MCF 10A (cell line): Measurements from ENCODE around the gene ACTR5. TPM values are rescaled to one million over a fixed set of nuclear protein-coding genes. Genes with fewer than 3 reads are reported as not detected.

Experiments
- BruUV-seq: library from RNA; stranded (reverse); fragments of 400-500 nt; replicated peaks from 2 replicates; lab custom pipeline; 2021; lab: Mats Ljungman, UMichigan
- CTCF ChIA-PET: fragments of 300-600 bp; sonication (Branson Sonifier 250); formaldehyde crosslinking; extraction: SDS; loops from one replicate; lab custom pipeline; 2021; ENCODE audit warnings: antibody characterized with exemption, inconsistent platforms; lab: Yijun Ruan, JAX
- POLR2A ChIA-PET: fragments of 300-600, 350-650 bp; sonication (Branson Sonifier 250); formaldehyde crosslinking; extraction: SDS; loops from one replicate; lab custom pipeline; 2020; ENCODE audit warnings: antibody characterized with exemption, inconsistent platforms; lab: Yijun Ruan, JAX
- DNase-seq: peaks from one replicate; pipeline ENCODE4 v3.0.0-alpha.2; 2018; ENCODE audit not compliant: unreplicated experiment
- H3K27ac Mint-ChIP-seq: one replicate; pipeline ENCODE4 v1.8.0; 2022; ENCODE audit warnings: mild to moderate bottlenecking, low read depth, mixed read lengths; ENCODE audit not compliant: unreplicated experiment
- H3K27me3 Mint-ChIP-seq: one replicate; pipeline ENCODE4 v1.8.0; 2022; ENCODE audit warnings: mixed read lengths; ENCODE audit not compliant: insufficient read depth, unreplicated experiment
- H3K36me3 Mint-ChIP-seq: one replicate; pipeline ENCODE4 v1.8.0; 2022; ENCODE audit warnings: mild to moderate bottlenecking, moderate library complexity, mixed read lengths; ENCODE audit not compliant: insufficient read depth, unreplicated experiment
- H3K4me1 Mint-ChIP-seq: one replicate; pipeline ENCODE4 v1.8.0; 2022; ENCODE audit warnings: mixed read lengths; ENCODE audit not compliant: insufficient read depth, unreplicated experiment
- H3K4me3 Mint-ChIP-seq: one replicate; pipeline ENCODE4 v1.8.0; 2022; ENCODE audit warnings: mild to moderate bottlenecking, moderate library complexity, mixed read lengths; ENCODE audit not compliant: unreplicated experiment
- H3K9me3 Mint-ChIP-seq: one replicate; pipeline ENCODE4 v1.8.0; 2022; ENCODE audit warnings: mixed read lengths; ENCODE audit not compliant: unreplicated experiment
- intact Hi-C: fragments of 100-400 bp; cut with micrococcal nuclease; formaldehyde crosslinking; loops from 2 replicates; pipeline ENCODE4 v1.14.1; 2022
- total RNA-seq: library from RNA; stranded (reverse); gene quantifications from 2 replicates; pipeline ENCODE4 v1.2.3, GENCODE V29; 2022
- TF ChIP-seq, protein P1 (sequence below): fragments of 200-600 bp; IDR thresholded peaks from one replicate; pipeline ENCODE4 v1.8.0; 2022; ENCODE audit warnings: antibody characterized with exemption, mild to moderate bottlenecking; ENCODE audit not compliant: unreplicated experiment

Gene ACTR5
- total RNA-seq, 1 experiment from 2014 or later = 6.0 TPM

DNA sequence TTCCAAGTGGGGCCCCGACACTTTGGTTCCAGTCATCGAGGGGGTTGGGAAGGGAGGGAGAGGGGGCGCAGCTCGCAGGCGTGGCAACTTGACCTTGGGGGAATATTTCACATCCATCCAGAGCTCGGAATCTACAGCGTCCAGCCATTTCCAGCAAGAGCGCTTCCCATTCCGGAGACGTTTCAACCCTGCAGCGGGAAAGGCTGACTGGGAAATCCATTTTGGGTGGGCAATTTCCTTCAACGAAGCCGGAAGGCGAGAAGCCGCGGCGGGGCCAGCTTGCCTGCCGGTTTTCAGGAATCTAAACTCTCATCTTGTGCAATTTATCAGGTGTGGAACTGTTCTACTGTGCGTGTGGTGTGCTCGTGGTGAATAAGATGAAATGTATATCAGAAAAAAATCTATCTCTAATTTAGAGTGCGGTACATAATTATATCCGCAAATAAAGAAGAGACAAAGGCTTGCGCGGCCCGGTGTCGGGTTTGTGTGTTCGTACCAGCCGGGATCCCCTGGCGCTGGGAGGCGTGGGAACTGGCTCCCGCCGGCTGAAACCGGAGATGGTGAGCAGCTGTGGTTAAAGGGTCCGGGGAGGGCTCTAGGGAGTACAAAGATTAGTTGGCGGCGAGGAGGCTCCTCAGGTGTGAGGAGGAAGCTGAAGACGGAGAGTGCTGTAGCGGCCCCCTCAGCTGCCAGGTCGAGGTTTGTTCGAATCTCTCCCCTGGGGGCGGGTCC is 19.2 kb upstream of the ACTR5 start:
- no peak for DNase-seq
- TF ChIP-seq, protein P1, sequence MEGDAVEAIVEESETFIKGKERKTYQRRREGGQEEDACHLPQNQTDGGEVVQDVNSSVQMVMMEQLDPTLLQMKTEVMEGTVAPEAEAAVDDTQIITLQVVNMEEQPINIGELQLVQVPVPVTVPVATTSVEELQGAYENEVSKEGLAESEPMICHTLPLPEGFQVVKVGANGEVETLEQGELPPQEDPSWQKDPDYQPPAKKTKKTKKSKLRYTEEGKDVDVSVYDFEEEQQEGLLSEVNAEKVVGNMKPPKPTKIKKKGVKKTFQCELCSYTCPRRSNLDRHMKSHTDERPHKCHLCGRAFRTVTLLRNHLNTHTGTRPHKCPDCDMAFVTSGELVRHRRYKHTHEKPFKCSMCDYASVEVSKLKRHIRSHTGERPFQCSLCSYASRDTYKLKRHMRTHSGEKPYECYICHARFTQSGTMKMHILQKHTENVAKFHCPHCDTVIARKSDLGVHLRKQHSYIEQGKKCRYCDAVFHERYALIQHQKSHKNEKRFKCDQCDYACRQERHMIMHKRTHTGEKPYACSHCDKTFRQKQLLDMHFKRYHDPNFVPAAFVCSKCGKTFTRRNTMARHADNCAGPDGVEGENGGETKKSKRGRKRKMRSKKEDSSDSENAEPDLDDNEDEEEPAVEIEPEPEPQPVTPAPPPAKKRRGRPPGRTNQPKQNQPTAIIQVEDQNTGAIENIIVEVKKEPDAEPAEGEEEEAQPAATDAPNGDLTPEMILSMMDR = no peak
- ChIA-PET POLR2A (interaction anchor here (1.0 kb wide), 1 partner anchor 10 kb away, joined by 3 read pairs; no protein-coding TSS in a partner anchor), CTCF (interaction anchor here (0.7 to 6.0 kb wide), 10 partner anchors 10 to 1247 kb away, joined by 3 to 71 read pairs (median 3); partner anchors contain the start of gene ACTR5)
- Mint-ChIP-seq H3K27me3 (peaks cover 93% of the 10 kb centered on the region), H3K4me1 (peaks cover 6% of the 10 kb centered on the region), H3K27ac (no peak overlapping the region), H3K9me3 (no peaks in the 10 kb centered on the region), H3K4me3 (no peak overlapping the region), H3K36me3 (no peaks in the 10 kb centered on the region)
- intact Hi-C loops = no loop called here
- BruUV-seq = no TSS peak

DNA sequence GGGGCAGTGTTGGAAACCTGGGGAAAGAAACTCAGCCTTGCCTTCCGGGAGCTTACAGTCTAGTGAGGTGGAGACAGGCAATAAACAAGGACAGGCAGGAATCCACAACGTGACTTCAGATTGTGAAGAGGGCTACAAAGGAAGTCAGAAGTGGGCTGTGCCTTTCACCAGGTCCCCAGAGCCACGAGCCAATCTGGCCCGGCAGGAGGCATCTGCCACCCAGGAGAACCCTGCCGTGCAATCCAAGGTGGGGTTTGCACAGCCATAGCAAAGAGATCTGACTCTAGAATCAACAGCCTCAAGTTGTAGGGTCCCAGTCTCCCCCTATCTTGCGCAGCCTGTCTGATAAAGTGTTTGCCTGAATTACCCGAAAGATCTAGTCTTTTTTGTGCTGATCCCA is 18.5 kb upstream of the ACTR5 start:
- TF ChIP-seq, protein P1 = no peak

DNA sequence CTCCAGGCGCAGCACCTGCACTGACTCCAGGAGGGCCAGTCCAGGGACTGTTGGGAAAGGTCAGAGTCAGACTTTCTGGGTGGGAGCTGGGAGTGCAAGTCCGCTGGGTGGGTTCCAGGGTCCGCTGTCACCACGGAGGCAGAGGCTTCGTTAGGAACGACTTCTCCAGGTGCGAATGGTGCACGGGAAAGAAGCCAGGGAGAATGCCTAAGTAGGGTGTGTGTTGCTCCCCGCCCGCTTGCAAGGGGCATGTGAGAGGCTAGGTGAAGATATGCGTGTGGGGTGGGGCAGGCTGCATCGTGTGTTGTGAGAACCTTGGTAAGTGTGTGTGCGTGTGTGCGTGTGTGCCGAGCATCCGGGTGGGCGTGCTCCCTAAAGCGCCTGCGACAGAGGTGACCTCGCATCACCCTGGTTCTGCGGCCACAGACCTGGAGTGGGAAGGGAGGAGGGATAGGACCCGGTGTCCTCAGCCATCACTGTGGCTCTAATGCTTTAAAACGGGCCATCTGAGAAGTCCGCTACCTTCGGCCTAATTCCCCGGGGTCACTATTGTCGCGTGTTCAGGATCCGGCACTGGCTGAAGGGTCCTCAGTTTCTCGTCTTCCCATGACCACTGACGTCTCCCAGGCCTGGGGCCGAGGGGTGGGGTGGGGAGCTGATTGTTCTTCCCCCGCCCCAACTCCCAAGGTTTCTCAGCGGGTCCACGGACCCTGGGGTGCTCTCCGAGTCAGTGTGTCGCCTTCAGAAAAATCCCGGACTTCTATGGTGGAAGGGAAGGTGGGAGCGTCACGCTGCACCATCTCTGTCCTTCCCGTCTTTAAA is 17.9 kb upstream of the ACTR5 start:
- intact Hi-C loops = no loop called here
- Mint-ChIP-seq H3K4me1 (peaks cover 6% of the 10 kb centered on the region), H3K27ac (no peak overlapping the region), H3K27me3 (peaks cover 93% of the 10 kb centered on the region), H3K9me3 (no peaks in the 10 kb centered on the region), H3K36me3 (no peaks in the 10 kb centered on the region), H3K4me3 (peak overlapping the region; percentile 52)
- TF ChIP-seq, protein P1 = no peak
- no TSS peak for BruUV-seq
- POLR2A ChIA-PET = interaction anchor here (0.7 kb wide), 1 partner anchor 80 kb away, joined by 3 read pairs; no protein-coding TSS in a partner anchor
- no peak for DNase-seq
- CTCF ChIA-PET = interaction anchor here (0.5 to 6.0 kb wide), 23 partner anchors 9 to 1169 kb away, joined by 3 to 71 read pairs (median 4); partner anchors contain the start of gene ACTR5

More for the DNA sequence above, 18.5 kb upstream of the ACTR5 start:
- Mint-ChIP-seq H3K4me3 (no peak overlapping the region), H3K4me1 (peaks cover 6% of the 10 kb centered on the region), H3K27ac (no peak overlapping the region), H3K9me3 (no peaks in the 10 kb centered on the region), H3K36me3 (no peaks in the 10 kb centered on the region), H3K27me3 (peaks cover 93% of the 10 kb centered on the region)
- no TSS peak for BruUV-seq
- POLR2A ChIA-PET = interaction anchor here (1.0 kb wide), 1 partner anchor 10 kb away, joined by 3 read pairs; no protein-coding TSS in a partner anchor
- CTCF ChIA-PET = interaction anchor here (0.7 to 6.0 kb wide), 10 partner anchors 10 to 1247 kb away, joined by 3 to 71 read pairs (median 4); partner anchors contain the start of gene ACTR5
- intact Hi-C loops = no loop called here
- DNase-seq = no peak
